Upper lobe of right lung (tissue), 1 donor: Measurements from ENCODE around the gene EBLN2. TPM values are rescaled to one million over a fixed set of nuclear protein-coding genes. Genes with fewer than 3 reads are reported as not detected.

Source experiments
- ATAC-seq: fragments of 200-7000 bp; cut with Tn5 transposase; one replicate; pipeline ENCODE4 v1.9.1; 2020; ENCODE audit warnings: mild to moderate bottlenecking, moderate library complexity
- DNase-seq: peaks from one replicate; pipeline ENCODE4 v3.0.0-alpha.2; 2020
- H3K27ac ChIP-seq: fragments of 200-600 bp; one replicate; pipeline ENCODE4 v1.8.0; 2022
- H3K27me3 ChIP-seq: fragments of 200-600 bp; one replicate; pipeline ENCODE4 v1.8.0; 2022; ENCODE audit warnings: mild to moderate bottlenecking
- H3K36me3 ChIP-seq: fragments of 200-600 bp; one replicate; pipeline ENCODE4 v1.8.0; 2022
- H3K4me1 ChIP-seq: fragments of 200-600 bp; one replicate; pipeline ENCODE4 v1.8.0; 2022
- H3K4me3 ChIP-seq: fragments of 200-600 bp; one replicate; pipeline ENCODE4 v1.8.0; 2022; ENCODE audit warnings: mild to moderate bottlenecking
- H3K9me3 ChIP-seq: fragments of 200-600 bp; one replicate; pipeline ENCODE4 v1.8.0; 2022
- intact Hi-C: fragments of 100-400 bp; cut with DNase I; formaldehyde crosslinking; loops from one replicate; pipeline ENCODE4 v1.11.0; 2022
- total RNA-seq: library from RNA; stranded (reverse); fragmentation: NEBNext Ultra II Directional; extraction: Animal tissue kit (Norgen Biotek cat#: 25700); gene quantifications from one replicate; pipeline ENCODE4 v1.2.1, GENCODE V29; 2021
- TF ChIP-seq, protein P1 (sequence below): fragments of 200-600 bp; IDR thresholded peaks from one replicate; pipeline ENCODE4 v1.8.0; 2022; ENCODE audit warnings: antibody characterized with exemption
- donor health status: DM: no; HTN: yes; CAD: no; lungs with severe emphysema.

EBLN2 gene
- total RNA-seq, 1 donor from 2014 or later = 4.0 TPM

DNA sequence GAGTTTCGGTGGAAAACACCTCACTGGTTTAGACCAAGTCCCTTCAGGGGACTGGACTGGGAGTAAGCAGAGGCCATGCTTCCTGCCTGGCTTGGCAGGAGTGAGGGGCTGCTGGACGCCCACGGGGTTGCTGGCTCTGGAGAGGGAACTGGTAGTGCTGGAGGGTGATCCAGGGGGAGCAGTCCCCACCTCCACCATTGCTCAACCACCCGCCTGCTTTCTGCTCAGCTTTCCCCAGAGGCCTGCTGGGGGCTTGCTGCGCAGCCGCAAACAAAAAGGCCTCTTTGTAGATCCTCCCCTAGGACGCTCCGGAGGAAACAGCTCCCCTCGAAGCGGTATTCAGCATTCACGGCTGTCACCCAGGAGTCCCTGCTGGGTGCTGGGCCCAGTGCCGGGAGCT lies 33.5 kb downstream of the EBLN2 start:
- no peak for ATAC-seq
- no peaks in the 10 kb centered on the region for H3K9me3 ChIP-seq

DNA sequence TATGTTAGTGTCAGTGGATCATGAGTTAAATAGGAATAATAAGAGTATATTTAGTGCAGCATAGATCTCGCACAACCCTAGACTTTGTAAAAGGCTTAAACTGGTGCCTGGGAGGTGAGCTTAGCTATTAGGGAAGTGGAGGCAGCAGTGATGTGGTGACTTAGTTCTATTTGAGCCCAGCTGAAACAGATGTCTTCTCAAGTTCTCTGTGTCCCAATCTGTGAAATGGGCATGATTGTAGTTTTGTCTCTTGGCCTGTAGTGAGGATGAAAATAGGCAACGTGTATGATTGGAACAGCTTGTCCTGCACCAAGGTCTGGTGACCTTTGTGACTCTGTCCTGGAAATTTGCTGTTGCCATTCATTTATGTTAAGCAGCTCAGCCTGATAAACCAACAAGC lies 34.7 kb downstream of the EBLN2 start:
- intact Hi-C loops = no loop called here
- TF ChIP-seq, protein P1, sequence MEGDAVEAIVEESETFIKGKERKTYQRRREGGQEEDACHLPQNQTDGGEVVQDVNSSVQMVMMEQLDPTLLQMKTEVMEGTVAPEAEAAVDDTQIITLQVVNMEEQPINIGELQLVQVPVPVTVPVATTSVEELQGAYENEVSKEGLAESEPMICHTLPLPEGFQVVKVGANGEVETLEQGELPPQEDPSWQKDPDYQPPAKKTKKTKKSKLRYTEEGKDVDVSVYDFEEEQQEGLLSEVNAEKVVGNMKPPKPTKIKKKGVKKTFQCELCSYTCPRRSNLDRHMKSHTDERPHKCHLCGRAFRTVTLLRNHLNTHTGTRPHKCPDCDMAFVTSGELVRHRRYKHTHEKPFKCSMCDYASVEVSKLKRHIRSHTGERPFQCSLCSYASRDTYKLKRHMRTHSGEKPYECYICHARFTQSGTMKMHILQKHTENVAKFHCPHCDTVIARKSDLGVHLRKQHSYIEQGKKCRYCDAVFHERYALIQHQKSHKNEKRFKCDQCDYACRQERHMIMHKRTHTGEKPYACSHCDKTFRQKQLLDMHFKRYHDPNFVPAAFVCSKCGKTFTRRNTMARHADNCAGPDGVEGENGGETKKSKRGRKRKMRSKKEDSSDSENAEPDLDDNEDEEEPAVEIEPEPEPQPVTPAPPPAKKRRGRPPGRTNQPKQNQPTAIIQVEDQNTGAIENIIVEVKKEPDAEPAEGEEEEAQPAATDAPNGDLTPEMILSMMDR = no peak
- ATAC-seq = no peak
- peaks cover 3% of the 10 kb centered on the region for H3K4me1 ChIP-seq
- no peak overlapping the region for H3K4me3 ChIP-seq
- DNase-seq = no peak
- H3K27me3 ChIP-seq = no peaks in the 10 kb centered on the region
- no peaks in the 10 kb centered on the region for H3K36me3 ChIP-seq
- H3K9me3 ChIP-seq = no peaks in the 10 kb centered on the region
- H3K27ac ChIP-seq = no peak overlapping the region

More for the DNA sequence above, 33.5 kb downstream of the EBLN2 start:
- H3K27ac ChIP-seq = no peak overlapping the region
- TF ChIP-seq, protein P1 = no peak
- no peaks in the 10 kb centered on the region for H3K27me3 ChIP-seq
- peaks cover 3% of the 10 kb centered on the region for H3K4me1 ChIP-seq
- no peak for DNase-seq
- H3K4me3 ChIP-seq = no peak overlapping the region
- H3K36me3 ChIP-seq = no peaks in the 10 kb centered on the region
- intact Hi-C loops = no loop called here

DNA sequence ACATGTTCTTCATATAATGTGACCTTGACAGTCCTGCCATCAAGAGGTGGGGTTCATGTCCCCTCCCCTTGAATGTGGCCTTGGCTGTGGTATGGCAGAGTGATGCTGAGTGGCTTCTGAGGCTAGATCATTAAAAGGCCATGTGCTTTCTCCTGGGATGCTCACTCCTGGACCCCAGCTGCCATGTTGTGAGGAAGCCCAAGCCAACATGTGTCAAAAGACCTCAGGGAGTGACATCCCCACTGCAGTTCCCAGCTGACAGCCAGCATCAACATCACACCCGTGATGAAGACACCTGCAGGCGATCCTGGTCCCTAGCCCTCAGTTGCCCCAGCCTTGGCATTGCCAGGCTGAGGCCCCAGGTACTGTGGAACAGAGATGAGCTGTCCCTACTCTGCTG lies 36.6 kb downstream of the EBLN2 start:
- Histone ChIP-seq H3K36me3 (no peaks in the 10 kb centered on the region), H3K4me3 (no peak overlapping the region), H3K4me1 (peaks cover 3% of the 10 kb centered on the region), H3K27me3 (no peaks in the 10 kb centered on the region), H3K27ac (no peak overlapping the region), H3K9me3 (no peaks in the 10 kb centered on the region)
- intact Hi-C loops = no loop called here
- ATAC-seq = no peak
- TF ChIP-seq, protein P1 = no peak
- no peak for DNase-seq

DNA sequence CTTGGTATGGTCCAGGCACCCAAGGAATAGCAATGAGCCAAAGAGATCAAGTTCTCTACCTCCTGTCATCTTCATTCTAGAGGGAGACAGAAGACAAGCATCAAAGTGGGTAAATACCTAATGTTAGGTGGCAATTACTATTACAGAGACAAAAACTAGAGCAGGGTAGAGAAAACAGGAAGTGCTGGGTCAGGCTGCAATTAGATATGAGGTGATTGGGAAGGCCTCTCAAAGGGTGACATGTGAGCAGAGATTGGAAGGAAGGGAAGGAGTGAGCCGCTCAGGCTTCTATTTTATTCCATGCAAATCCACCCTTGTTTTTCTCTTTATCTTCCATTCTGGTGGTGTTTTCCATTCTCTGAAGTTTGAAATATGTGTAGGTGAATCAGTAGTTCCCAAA lies 37.4 kb downstream of the EBLN2 start:
- no peaks in the 10 kb centered on the region for H3K9me3 ChIP-seq
- intact Hi-C loops = no loop called here
- no peak overlapping the region for H3K27ac ChIP-seq
- ATAC-seq (no peak), DNase-seq (no peak)
- TF ChIP-seq, protein P1 = no peak
- no peaks in the 10 kb centered on the region for H3K36me3 ChIP-seq
- peaks cover 3% of the 10 kb centered on the region for H3K4me1 ChIP-seq
- H3K4me3 ChIP-seq = no peak overlapping the region
- no peaks in the 10 kb centered on the region for H3K27me3 ChIP-seq

DNA sequence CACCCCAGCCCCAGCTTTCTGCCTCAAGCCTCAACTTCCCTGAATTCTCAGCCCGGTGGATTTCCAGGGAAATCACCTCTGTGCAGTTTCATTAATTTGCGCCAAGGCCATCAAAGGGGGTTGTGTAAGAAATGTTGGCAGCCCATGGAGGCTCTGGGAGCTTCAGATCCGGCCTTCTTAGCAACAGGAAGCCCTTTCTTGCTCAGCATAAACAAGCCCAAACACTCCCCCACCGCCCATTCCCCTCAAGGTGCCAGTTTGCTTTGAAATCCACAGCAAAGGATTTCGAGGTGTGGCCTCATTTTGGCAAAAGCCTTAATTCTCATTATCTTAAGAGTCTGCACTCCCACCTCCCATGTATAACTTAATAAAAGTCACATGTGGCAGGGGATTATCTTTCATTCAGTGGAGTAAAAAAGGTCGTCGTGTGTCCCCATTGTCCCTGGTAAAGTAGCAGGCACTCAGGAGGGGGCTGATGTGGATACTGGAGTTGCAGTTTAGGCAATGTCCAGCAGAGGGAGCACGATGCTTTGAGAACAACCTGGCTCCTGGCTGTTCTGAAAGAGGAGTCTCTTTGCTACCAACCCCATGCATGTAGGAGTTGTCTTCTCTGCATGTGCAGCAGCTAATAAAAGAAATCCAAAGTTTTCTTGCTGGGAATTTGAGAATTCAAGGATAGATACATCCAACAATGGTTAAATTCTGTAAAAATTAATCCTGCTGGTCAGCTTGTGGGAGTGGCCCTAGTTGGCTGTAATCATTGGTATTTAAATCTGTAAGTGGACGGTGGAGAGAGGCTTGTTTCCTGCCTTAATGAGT lies 39.5 kb downstream of the EBLN2 start:
- Histone ChIP-seq H3K27me3 (no peaks in the 10 kb centered on the region), H3K9me3 (no peaks in the 10 kb centered on the region), H3K4me3 (no peak overlapping the region), H3K36me3 (no peaks in the 10 kb centered on the region), H3K4me1 (no peaks in the 10 kb centered on the region), H3K27ac (no peak overlapping the region)
- ATAC-seq (peak; percentile 94), DNase-seq (peak; percentile 67)
- intact Hi-C loops = loop anchor here (5.0 kb wide), 1 partner anchor 331 kb away; no protein-coding TSS in a partner anchor
- TF ChIP-seq, protein P1 = peak; percentile 96
